HEK293 (cell line): ENCODE data around the gene MORN1.

Experiments used
- BCL11B ChIP-seq: fragments of 450-650 bp; formaldehyde crosslinking; IDR thresholded peaks from 2 replicates; pipeline ENCODE4 v1.5.1; 2016; ENCODE audit warnings: low read depth, missing biosample characterization, missing genetic modification characterization
- GLIS1 ChIP-seq: fragments of 450-650 bp; formaldehyde crosslinking; IDR thresholded peaks from 2 replicates; pipeline ENCODE4 v1.5.1; 2016; ENCODE audit warnings: missing biosample characterization, missing genetic modification characterization
- KLF1 ChIP-seq: fragments of 450-650 bp; formaldehyde crosslinking; IDR thresholded peaks from 2 replicates; pipeline ENCODE4 v1.5.1; 2016; ENCODE audit warnings: missing biosample characterization, missing genetic modification characterization
- MZF1 ChIP-seq: fragments of 450-650 bp; formaldehyde crosslinking; IDR thresholded peaks from 2 replicates; pipeline ENCODE4 v1.5.1; 2017; ENCODE audit warnings: missing biosample characterization, missing genetic modification characterization, borderline replicate concordance
- TRIM28 ChIP-seq: IDR thresholded peaks from 2 replicates; pipeline ENCODE4 v1.6.1; 2011; ENCODE audit warnings: low read length, control low read depth, borderline replicate concordance
- ZBTB7A ChIP-seq: fragments of 450-650 bp; formaldehyde crosslinking; IDR thresholded peaks from 2 replicates; pipeline ENCODE4 v1.5.1; 2016; ENCODE audit warnings: low read depth, missing biosample characterization, missing genetic modification characterization
- ZEB2 ChIP-seq: fragments of 450-650 bp; formaldehyde crosslinking; IDR thresholded peaks from 2 replicates; pipeline ENCODE4 v1.5.1; 2016; ENCODE audit warnings: missing biosample characterization, missing genetic modification characterization
- ZNF138 ChIP-seq: fragments of 450-650 bp; formaldehyde crosslinking; IDR thresholded peaks from 2 replicates; pipeline ENCODE4 v1.5.1; 2016; ENCODE audit warnings: missing biosample characterization, missing genetic modification characterization, borderline replicate concordance
- ZNF155 ChIP-seq: fragments of 450-650 bp; formaldehyde crosslinking; IDR thresholded peaks from 2 replicates; pipeline ENCODE4 v1.5.1; 2016; ENCODE audit warnings: missing biosample characterization, missing genetic modification characterization
- ZNF174 ChIP-seq: fragments of 450-650 bp; formaldehyde crosslinking; IDR thresholded peaks from 2 replicates; pipeline ENCODE4 v1.5.0; 2017; ENCODE audit warnings: missing biosample characterization, mild to moderate bottlenecking, missing genetic modification characterization
- ZNF23 ChIP-seq: fragments of 450-650 bp; formaldehyde crosslinking; IDR thresholded peaks from 2 replicates; pipeline ENCODE4 v1.5.1; 2016; ENCODE audit warnings: missing biosample characterization, missing genetic modification characterization, borderline replicate concordance
- ZNF239 ChIP-seq: fragments of 450-650 bp; formaldehyde crosslinking; IDR thresholded peaks from 2 replicates; pipeline ENCODE4 v1.5.1; 2016; ENCODE audit warnings: missing biosample characterization, missing genetic modification characterization
- ZNF274 ChIP-seq, 2 experiments: fragments of 200-500 bp in 1 of 2; fragments of 450-650 bp in 1 of 2; sonication (Bioruptor generic) in 1 of 2; formaldehyde crosslinking in 1 of 2; IDR thresholded peaks; 2 replicates each; pipeline versions ENCODE4 v1.5.1 to v1.6.1; 2014 to 2016; ENCODE audit warnings: borderline replicate concordance in 1 of 2, inconsistent platforms in 1 of 2, low read length in 1 of 2, missing biosample characterization in 1 of 2, missing genetic modification characterization in 1 of 2
- ZNF302 ChIP-seq: fragments of 450-650 bp; formaldehyde crosslinking; IDR thresholded peaks from 2 replicates; pipeline ENCODE4 v1.5.1; 2016; ENCODE audit warnings: missing biosample characterization, missing genetic modification characterization, low read depth
- ZNF350 ChIP-seq: fragments of 450-650 bp; formaldehyde crosslinking; IDR thresholded peaks from 2 replicates; pipeline ENCODE4 v1.5.0; 2017; ENCODE audit warnings: missing biosample characterization, mild to moderate bottlenecking, missing genetic modification characterization
- ZNF433 ChIP-seq: fragments of 450-650 bp; formaldehyde crosslinking; IDR thresholded peaks from 2 replicates; pipeline ENCODE4 v1.5.1; 2016; ENCODE audit warnings: missing biosample characterization, missing genetic modification characterization, low read depth
- ZNF48 ChIP-seq: fragments of 450-650 bp; formaldehyde crosslinking; IDR thresholded peaks from 2 replicates; pipeline ENCODE4 v1.5.1; 2016; ENCODE audit warnings: missing biosample characterization, missing genetic modification characterization
- ZNF521 ChIP-seq: fragments of 450-650 bp; formaldehyde crosslinking; IDR thresholded peaks from 2 replicates; pipeline ENCODE4 v1.5.1; 2017; ENCODE audit warnings: missing biosample characterization, mild to moderate bottlenecking, missing genetic modification characterization
- ZNF529 ChIP-seq: fragments of 450-650 bp; formaldehyde crosslinking; IDR thresholded peaks from 2 replicates; pipeline ENCODE4 v1.5.1; 2017; ENCODE audit warnings: missing genetic modification characterization, missing biosample characterization; ENCODE audit not compliant: insufficient replicate concordance
- ZNF530 ChIP-seq: fragments of 450-650 bp; formaldehyde crosslinking; IDR thresholded peaks from 2 replicates; pipeline ENCODE4 v1.5.1; 2016; ENCODE audit warnings: low read depth, missing biosample characterization, missing genetic modification characterization
- ZNF544 ChIP-seq: fragments of 450-650 bp; formaldehyde crosslinking; IDR thresholded peaks from 2 replicates; pipeline ENCODE4 v1.5.0; 2017; ENCODE audit warnings: missing biosample characterization, missing genetic modification characterization
- ZNF560 ChIP-seq: fragments of 450-650 bp; formaldehyde crosslinking; IDR thresholded peaks from 2 replicates; pipeline ENCODE4 v1.5.1; 2017; ENCODE audit warnings: missing biosample characterization, missing genetic modification characterization, borderline replicate concordance
- ZNF600 ChIP-seq: fragments of 450-650 bp; formaldehyde crosslinking; IDR thresholded peaks from 2 replicates; pipeline ENCODE4 v1.5.1; 2016; ENCODE audit warnings: missing biosample characterization, missing genetic modification characterization
- ZNF621 ChIP-seq: fragments of 450-650 bp; formaldehyde crosslinking; IDR thresholded peaks from 2 replicates; pipeline ENCODE4 v1.5.1; 2017; ENCODE audit warnings: missing biosample characterization, missing genetic modification characterization
- ZNF629 ChIP-seq: fragments of 450-650 bp; formaldehyde crosslinking; IDR thresholded peaks from 2 replicates; pipeline ENCODE4 v1.5.1; 2017; ENCODE audit warnings: missing biosample characterization, missing genetic modification characterization
- ZNF670 ChIP-seq: fragments of 450-650 bp; formaldehyde crosslinking; IDR thresholded peaks from 2 replicates; pipeline ENCODE4 v1.5.1; 2016; ENCODE audit warnings: missing biosample characterization, missing genetic modification characterization, low read depth
- ZNF701 ChIP-seq: fragments of 450-650 bp; formaldehyde crosslinking; IDR thresholded peaks from 2 replicates; pipeline ENCODE4 v1.5.1; 2016; ENCODE audit warnings: missing biosample characterization, missing genetic modification characterization
- ZSCAN16 ChIP-seq: fragments of 450-650 bp; formaldehyde crosslinking; IDR thresholded peaks from 2 replicates; pipeline ENCODE4 v1.5.1; 2016; ENCODE audit warnings: missing biosample characterization, missing genetic modification characterization
- TF ChIP-seq, protein P1 (sequence below): fragments of 450-650 bp; formaldehyde crosslinking; IDR thresholded peaks from 2 replicates; pipeline ENCODE4 v1.5.1; 2016; ENCODE audit warnings: missing biosample characterization, missing genetic modification characterization
- TF ChIP-seq, protein P2 (sequence below): fragments of 450-650 bp; formaldehyde crosslinking; IDR thresholded peaks from 2 replicates; pipeline ENCODE4 v1.5.1; 2017; ENCODE audit warnings: missing biosample characterization, mild to moderate bottlenecking, missing genetic modification characterization, moderate library complexity
- TF ChIP-seq, protein P3 (sequence below): fragments of 450-650 bp; formaldehyde crosslinking; IDR thresholded peaks from 2 replicates; pipeline ENCODE4 v1.5.1; 2016; ENCODE audit warnings: missing biosample characterization, missing genetic modification characterization
- TF ChIP-seq, protein P4 (sequence below): fragments of 450-650 bp; IDR thresholded peaks from 2 replicates; pipeline ENCODE4 v1.5.1; 2018; ENCODE audit warnings: missing biosample characterization, mild to moderate bottlenecking, missing genetic modification characterization

The MORN1 gene

DNA sequence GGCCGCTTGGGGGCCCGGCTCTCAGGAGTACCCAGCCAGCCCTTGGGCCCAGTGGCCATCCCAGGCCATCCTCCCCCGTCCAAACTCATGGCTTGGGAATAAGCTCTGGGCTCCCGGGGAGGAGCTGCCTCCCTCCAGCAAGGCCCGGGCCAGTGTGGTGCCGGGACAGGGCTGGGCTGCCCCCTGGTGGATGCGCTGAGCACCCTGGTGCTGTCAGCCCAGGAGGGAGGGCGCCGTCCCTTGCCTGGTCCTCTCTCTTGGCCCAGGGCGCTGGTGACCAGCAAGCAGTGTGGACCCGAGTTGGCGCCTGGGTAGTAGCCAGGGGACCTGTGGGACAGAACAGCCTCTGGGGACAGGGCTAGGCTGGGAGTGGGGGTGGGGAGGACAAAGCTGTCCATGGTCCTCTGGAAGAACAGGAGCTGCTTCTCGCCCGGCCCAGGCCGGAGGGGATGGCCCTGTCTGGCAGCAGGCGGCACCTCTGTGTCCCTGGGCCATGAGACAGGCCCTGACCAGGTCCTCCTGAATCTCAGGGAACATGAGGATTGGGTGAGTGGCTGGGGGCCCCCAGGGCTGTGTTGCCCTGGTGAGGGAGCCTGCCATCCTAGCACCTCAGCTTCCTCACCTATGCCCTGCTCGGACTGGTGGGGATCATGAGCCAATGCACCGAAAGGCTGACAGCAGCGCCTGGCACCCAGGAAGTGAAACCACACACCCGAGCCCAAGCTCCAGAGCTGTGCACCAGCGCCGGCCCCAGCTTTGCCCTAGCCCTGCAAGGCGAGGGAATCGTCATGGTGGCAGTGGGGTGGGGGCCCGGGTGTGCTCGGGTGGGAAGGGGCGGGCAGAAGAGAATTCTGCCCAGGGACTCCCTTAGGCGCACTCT is 9.4 kb downstream of the MORN1 start (continued):
- TF ChIP-seq, protein P1, sequence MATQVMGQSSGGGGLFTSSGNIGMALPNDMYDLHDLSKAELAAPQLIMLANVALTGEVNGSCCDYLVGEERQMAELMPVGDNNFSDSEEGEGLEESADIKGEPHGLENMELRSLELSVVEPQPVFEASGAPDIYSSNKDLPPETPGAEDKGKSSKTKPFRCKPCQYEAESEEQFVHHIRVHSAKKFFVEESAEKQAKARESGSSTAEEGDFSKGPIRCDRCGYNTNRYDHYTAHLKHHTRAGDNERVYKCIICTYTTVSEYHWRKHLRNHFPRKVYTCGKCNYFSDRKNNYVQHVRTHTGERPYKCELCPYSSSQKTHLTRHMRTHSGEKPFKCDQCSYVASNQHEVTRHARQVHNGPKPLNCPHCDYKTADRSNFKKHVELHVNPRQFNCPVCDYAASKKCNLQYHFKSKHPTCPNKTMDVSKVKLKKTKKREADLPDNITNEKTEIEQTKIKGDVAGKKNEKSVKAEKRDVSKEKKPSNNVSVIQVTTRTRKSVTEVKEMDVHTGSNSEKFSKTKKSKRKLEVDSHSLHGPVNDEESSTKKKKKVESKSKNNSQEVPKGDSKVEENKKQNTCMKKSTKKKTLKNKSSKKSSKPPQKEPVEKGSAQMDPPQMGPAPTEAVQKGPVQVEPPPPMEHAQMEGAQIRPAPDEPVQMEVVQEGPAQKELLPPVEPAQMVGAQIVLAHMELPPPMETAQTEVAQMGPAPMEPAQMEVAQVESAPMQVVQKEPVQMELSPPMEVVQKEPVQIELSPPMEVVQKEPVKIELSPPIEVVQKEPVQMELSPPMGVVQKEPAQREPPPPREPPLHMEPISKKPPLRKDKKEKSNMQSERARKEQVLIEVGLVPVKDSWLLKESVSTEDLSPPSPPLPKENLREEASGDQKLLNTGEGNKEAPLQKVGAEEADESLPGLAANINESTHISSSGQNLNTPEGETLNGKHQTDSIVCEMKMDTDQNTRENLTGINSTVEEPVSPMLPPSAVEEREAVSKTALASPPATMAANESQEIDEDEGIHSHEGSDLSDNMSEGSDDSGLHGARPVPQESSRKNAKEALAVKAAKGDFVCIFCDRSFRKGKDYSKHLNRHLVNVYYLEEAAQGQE (tag by site-specific recombination) = peak; percentile 75
- TF ChIP-seq ZEB2 (tag by site-specific recombination) = peak; percentile 52; the same call in 1 of the 2 replicates
- TF ChIP-seq ZNF433 = no peak
- no peak for TF ChIP-seq ZNF350 (tag by site-specific recombination)
- TF ChIP-seq KLF1 (tag by site-specific recombination) = no peak; the same call in 1 of the 2 replicates
- no peak for TF ChIP-seq ZNF138 (tag by site-specific recombination)
- TF ChIP-seq ZSCAN16 (tag by site-specific recombination) = no peak
- no peak for TF ChIP-seq BCL11B (tag by site-specific recombination)
- no peak for TF ChIP-seq ZNF302 (tag by site-specific recombination)
- no peak for TF ChIP-seq ZNF274 (IDR thresholded peaks at IDR 0.05; ENCODE audit: low read length)
- TF ChIP-seq ZNF274 (tag by site-specific recombination; IDR thresholded peaks at IDR 0.05; ENCODE audit: borderline replicate concordance) = no peak
- no peak for TF ChIP-seq ZNF701
- TF ChIP-seq ZNF48 (tag by site-specific recombination) = no peak
- TF ChIP-seq, protein P2, sequence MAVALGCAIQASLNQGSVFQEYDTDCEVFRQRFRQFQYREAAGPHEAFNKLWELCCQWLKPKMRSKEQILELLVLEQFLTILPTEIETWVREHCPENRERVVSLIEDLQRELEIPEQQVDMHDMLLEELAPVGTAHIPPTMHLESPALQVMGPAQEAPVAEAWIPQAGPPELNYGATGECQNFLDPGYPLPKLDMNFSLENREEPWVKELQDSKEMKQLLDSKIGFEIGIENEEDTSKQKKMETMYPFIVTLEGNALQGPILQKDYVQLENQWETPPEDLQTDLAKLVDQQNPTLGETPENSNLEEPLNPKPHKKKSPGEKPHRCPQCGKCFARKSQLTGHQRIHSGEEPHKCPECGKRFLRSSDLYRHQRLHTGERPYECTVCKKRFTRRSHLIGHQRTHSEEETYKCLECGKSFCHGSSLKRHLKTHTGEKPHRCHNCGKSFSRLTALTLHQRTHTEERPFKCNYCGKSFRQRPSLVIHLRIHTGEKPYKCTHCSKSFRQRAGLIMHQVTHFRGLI = no peak
- no peak for TF ChIP-seq ZNF521 (tag by site-specific recombination)
- TF ChIP-seq ZNF530 = no peak
- TF ChIP-seq ZNF239 (tag by site-specific recombination) = no peak
- TF ChIP-seq ZBTB7A = no peak
- no peak for TF ChIP-seq ZNF670 (tag by site-specific recombination)
- TF ChIP-seq ZNF544 (tag by site-specific recombination) = no peak
- TF ChIP-seq ZNF629 (tag by site-specific recombination) = no peak
- TF ChIP-seq, protein P3, sequence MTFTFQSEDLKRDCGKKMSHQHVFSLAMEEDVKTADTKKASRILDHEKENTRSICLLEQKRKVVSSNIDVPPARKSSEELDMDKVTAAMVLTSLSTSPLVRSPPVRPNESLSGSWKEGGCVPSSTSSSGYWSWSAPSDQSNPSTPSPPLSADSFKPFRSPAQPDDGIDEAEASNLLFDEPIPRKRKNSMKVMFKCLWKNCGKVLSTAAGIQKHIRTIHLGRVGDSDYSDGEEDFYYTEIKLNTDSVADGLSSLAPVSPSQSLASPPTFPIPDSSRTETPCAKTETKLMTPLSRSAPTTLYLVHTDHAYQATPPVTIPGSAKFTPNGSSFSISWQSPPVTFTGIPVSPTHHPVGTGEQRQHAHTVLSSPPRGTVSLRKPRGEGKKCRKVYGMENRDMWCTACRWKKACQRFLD = no peak
- no peak for TF ChIP-seq ZNF529 (tag by site-specific recombination)
- TF ChIP-seq ZNF560 (tag by site-specific recombination) = no peak
- TF ChIP-seq ZNF155 (tag by site-specific recombination) = no peak
- TF ChIP-seq TRIM28 = no peak
- peak; percentile 70 for TF ChIP-seq GLIS1 (tag by site-specific recombination)
- TF ChIP-seq, protein P4, sequence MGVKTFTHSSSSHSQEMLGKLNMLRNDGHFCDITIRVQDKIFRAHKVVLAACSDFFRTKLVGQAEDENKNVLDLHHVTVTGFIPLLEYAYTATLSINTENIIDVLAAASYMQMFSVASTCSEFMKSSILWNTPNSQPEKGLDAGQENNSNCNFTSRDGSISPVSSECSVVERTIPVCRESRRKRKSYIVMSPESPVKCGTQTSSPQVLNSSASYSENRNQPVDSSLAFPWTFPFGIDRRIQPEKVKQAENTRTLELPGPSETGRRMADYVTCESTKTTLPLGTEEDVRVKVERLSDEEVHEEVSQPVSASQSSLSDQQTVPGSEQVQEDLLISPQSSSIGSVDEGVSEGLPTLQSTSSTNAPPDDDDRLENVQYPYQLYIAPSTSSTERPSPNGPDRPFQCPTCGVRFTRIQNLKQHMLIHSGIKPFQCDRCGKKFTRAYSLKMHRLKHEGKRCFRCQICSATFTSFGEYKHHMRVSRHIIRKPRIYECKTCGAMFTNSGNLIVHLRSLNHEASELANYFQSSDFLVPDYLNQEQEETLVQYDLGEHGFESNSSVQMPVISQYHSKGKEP (tag by site-specific recombination) = no peak
- TF ChIP-seq ZNF600 (tag by site-specific recombination) = no peak
- TF ChIP-seq ZNF621 (tag by site-specific recombination) = no peak
- TF ChIP-seq MZF1 (tag by site-specific recombination) = no peak
- TF ChIP-seq ZNF174 (tag by site-specific recombination) = no peak
- no peak for TF ChIP-seq ZNF23 (tag by site-specific recombination)
